Activated CD4-positive, CD25-positive, alpha-beta regulatory T cell treated with anti-CD3 and anti-CD28 coated beads, Interleukin-2, amount 50 U/mL, for 24 hours (primary cell): Measurements from ENCODE around the gene POP7.

Experiments
- ATAC-seq, 2 donors: fragments of 150-1000 bp; cut with Tn5 transposase; one replicate each; pipeline ENCODE4 v1.10.0; 2021; ENCODE audit warnings: mild to moderate bottlenecking in 1 of 2, moderate library complexity in 1 of 2

Gene POP7

DNA sequence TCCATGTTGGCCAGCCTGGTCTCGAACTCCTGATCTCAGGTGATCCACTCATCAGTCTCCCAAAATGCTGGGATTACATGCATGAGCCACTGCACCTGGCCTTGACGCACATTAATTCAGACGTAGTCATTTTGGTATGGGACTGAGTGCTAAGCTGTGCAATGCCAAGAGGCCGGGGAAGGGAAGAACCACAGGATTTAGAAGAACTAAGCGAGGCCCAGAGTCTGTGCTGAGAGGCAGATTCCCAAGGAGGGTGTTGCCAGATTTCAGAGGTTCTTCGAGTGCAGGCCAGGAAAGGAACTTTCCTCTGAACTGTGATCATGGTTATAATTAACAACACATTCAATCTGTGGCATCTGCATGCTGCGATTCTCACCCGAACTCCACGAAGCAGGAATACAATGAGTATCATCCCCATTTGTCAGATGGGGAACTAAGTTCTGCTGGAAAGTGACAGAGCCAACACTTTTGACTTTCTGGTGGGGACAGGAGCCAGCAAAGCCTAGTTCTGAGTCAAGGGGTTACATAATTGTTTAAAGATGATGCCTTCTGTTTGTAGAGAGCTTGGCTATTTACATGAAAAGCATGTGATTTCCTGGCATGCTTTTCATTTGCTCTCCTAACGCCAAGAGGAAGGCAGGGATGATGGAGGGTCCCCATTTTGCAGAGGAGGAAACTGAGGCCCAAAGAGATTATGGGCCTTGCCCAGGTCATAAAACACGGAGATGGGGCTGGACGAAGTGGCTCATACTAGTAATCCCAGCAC, 21.3 kb downstream of the POP7 start:
- no peak for ATAC-seq

GRCh38 chr7:100728196-100728595, 22.3 kb downstream of the POP7 start:
- no peak for ATAC-seq

GRCh38 chr7:100730136-100730800, 24.3 kb downstream of the POP7 start:
- ATAC-seq = no peak

GRCh38 chr7:100731937-100732636, 26.2 kb downstream of the POP7 start:
- no peak for ATAC-seq

GRCh38 chr7:100735730-100736129, 29.8 kb downstream of the POP7 start:
- ATAC-seq = no peak

- ATAC-seq = no peak
These were observed 30.8 kb downstream of the POP7 start for GRCh38 chr7:100736671-100737070.

- no peak for ATAC-seq
These were observed 34.0 kb downstream of the POP7 start for GRCh38 chr7:100739934-100740333.

- no peak for ATAC-seq
These were observed 38.7 kb downstream of the POP7 start for GRCh38 chr7:100744605-100745004.

DNA sequence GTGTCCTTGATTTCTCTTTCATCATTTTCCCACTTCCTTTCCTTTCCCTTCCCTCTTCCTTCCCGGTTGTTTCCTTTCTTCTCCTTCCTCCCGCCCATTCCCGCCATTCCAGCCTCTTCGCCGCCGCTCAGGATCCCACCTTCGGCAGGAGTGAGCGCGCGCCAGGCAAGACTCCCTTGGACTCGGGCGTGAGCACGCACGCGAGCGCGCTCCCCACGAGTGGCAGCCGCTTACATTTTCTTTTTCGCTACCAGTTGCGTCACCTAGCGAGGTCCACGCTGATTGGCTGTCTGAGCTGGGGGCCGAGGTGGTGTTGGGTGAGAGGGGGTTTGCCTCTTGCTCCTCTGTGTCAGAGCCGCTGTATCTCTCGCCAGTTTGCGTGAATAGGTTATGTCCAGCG, 39.3 kb downstream of the POP7 start:
- ATAC-seq = peak in 1 of 2 donors; percentile 38

- no peak for ATAC-seq
These were observed 47.1 kb downstream of the POP7 start for GRCh38 chr7:100752994-100753393.

DNA sequence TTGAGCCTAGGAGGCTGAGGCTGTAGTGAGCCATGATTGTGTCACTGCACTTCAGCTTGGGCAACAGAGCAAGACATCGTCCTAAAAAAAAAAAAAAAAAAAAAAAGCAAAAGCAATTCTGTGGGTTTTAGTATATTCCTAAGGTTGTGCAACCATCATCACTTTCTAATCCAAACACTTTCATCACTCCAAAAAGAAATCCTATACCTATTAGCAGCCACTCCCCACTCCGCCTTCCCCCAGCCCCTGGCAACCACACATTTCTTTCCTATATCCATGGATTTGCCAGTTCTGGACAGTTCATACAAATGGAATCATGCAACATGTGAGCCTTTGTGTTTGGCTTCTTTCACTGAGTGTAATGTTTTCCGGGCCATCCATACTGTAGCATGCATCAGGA, 47.8 kb downstream of the POP7 start:
- ATAC-seq = no peak
